ENCODE data around the gene TEX12. TPM values are rescaled to one million over a fixed set of nuclear protein-coding genes. Genes with fewer than 3 reads are reported as not detected.
A peak's percentile ranks its signal among the peaks of the same experiment; 100 is the strongest.

TEX12 gene
- total and polyA plus RNA-seq, 10 donors = 0.16 to 2.9 (median 0.57) TPM; not detected in 5

GRCh38 chr11:112143597-112143996 lies 23.6 kb upstream of the TEX12 start:
- no peaks in the 10 kb centered on the region for H3K27me3 ChIP-seq (replicated peaks in 1 of 7)
- no peak for DNase-seq
- WGBS, 5 donors = 82 to 90% (median 88%) methylated on average over 3 of the region's 3 CpGs
- TF ChIP-seq CTCF (IDR thresholded peaks at IDR 0.05 in 8 of 11, conservative IDR thresholded peaks at IDR 0.05 in 3 of 11) (no peak), POLR2A (IDR thresholded peaks at IDR 0.05) (no peak), POLR2AphosphoS5 (IDR thresholded peaks at IDR 0.05) (no peak)
- peaks cover 5 to 18% (median 15%) of the 10 kb centered on the region in 8 donors for H3K9me3 ChIP-seq
- peaks cover 0 to 54% (median 3%) of the 10 kb centered on the region in 6 donors for H3K36me3 ChIP-seq
- H3K4me1 ChIP-seq = no peaks in the 10 kb centered on the region
- H3K27ac ChIP-seq = no peak overlapping the region
- intact Hi-C loops (cut with DNase I; ENCODE audit: low total_unique reads) = no loop called here
- no peak overlapping the region for H3K4me3 ChIP-seq

- WGBS, 5 donors = 76 to 86% (median 84%) methylated on average over 5 of the region's 5 CpGs
- no peak overlapping the region for H3K4me3 ChIP-seq
- no peak for DNase-seq
- no peaks in the 10 kb centered on the region for H3K27me3 ChIP-seq (replicated peaks in 1 of 7)
- no peaks in the 10 kb centered on the region for H3K4me1 ChIP-seq
- no peaks in the 10 kb centered on the region for H3K9me3 ChIP-seq
- peaks cover 0 to 88% (median 0%) of the 10 kb centered on the region in 6 donors for H3K36me3 ChIP-seq
- TF ChIP-seq CTCF (IDR thresholded peaks at IDR 0.05 in 8 of 11, conservative IDR thresholded peaks at IDR 0.05 in 3 of 11) (no peak), POLR2A (IDR thresholded peaks at IDR 0.05) (no peak), POLR2AphosphoS5 (IDR thresholded peaks at IDR 0.05) (no peak)
- intact Hi-C loops (cut with DNase I; ENCODE audit: low total_unique reads) = no loop called here
- H3K27ac ChIP-seq = no peak overlapping the region
These were observed 16.7 kb upstream of the TEX12 start for GRCh38 chr11:112150517-112150916.

- H3K27me3 ChIP-seq (replicated peaks in 1 of 7) = no peaks in the 10 kb centered on the region
- no peak overlapping the region for H3K4me3 ChIP-seq
- peaks cover 0 to 32% (median 4%) of the 10 kb centered on the region in 6 donors for H3K4me1 ChIP-seq
- H3K27ac ChIP-seq = no peak overlapping the region
- intact Hi-C loops (cut with DNase I; ENCODE audit: low total_unique reads) = no loop called here
- no peaks in the 10 kb centered on the region for H3K9me3 ChIP-seq
- 82 to 97% (median 90%) methylated on average over 5 of the region's 5 CpGs for whole genome bisulfite sequencing, 5 donors
- TF ChIP-seq CTCF (IDR thresholded peaks at IDR 0.05 in 8 of 11, conservative IDR thresholded peaks at IDR 0.05 in 3 of 11) = no peak
- TF ChIP-seq POLR2A (IDR thresholded peaks at IDR 0.05) = no peak
- peaks cover 0 to 35% (median 0%) of the 10 kb centered on the region in 6 donors for H3K36me3 ChIP-seq
- DNase-seq = no peak
These were observed 10.8 kb upstream of the TEX12 start for GRCh38 chr11:112156153-112156955.

DNA sequence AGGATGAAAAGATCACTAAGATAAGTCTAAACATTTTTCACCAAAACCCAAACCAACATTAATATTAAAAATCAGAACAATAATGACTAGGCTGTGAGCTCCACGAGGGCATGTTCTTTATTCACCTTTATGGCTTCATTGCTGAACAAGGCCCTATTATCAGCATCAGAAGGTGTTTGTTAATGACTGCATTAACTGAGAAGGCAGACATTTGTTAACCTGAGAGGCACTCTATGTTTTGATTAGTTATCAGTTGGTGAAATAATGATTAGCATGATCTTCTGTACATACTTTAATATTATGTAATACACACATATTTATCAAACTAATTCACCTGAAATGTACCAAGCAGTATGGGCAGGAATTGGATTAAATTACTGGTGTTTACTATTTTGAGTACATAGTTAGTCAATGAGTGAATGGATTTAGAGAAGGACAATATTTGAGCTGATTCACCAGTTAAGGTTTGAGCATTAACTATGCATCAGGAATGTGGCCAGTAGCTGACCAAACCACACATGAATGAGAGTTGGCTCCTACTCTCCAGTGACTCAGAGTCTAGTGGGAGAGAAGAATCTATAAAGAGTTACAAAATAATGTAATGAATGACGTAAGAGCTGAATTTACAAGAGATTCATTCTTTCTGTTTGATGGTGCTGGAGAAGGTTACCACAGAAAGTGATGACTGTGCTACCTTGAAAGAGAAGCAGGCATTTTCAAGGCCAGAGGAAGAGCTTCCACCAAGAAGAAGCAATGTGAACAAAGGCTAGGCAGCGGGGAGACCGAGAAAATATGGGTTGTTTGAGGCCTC lies 10.0 kb upstream of the TEX12 start:
- TF ChIP-seq POLR2A (IDR thresholded peaks at IDR 0.05) (no peak), POLR2AphosphoS5 (IDR thresholded peaks at IDR 0.05) (no peak), CTCF (IDR thresholded peaks at IDR 0.05 in 8 of 11, conservative IDR thresholded peaks at IDR 0.05 in 3 of 11) (no peak)
- Histone ChIP-seq H3K36me3 (peaks cover 0 to 28% (median 0%) of the 10 kb centered on the region in 6 donors), H3K4me3 (no peak overlapping the region), H3K27ac (peak overlapping the region in 1 of 8 donors; percentile 43), H3K4me1 (peaks cover 0 to 33% (median 4%) of the 10 kb centered on the region in 6 donors), H3K9me3 (no peaks in the 10 kb centered on the region), H3K27me3 (replicated peaks in 1 of 7) (no peaks in the 10 kb centered on the region)
- intact Hi-C loops (cut with DNase I; ENCODE audit: low total_unique reads) = no loop called here
- DNase-seq = no peak
- WGBS, 5 donors = 63 to 73% (median 70%) methylated on average over 4 of the region's 4 CpGs
